A549 (cell line): ENCODE data around the gene CHST13. TPM values are rescaled to one million over a fixed set of nuclear protein-coding genes. Genes with fewer than 3 reads are reported as not detected.

Experiments used
- ATAC-seq, 2 experiments: fragments of 200-7000 bp in 1 of 2; fragments of >200 bp in 1 of 2; cut with Nextera tagmentation in 1 of 2; cut with Tn5 transposase in 1 of 2; 3 replicates each; pipeline versions ENCODE4 v1.8.0 to v1.9.1; 2018 to 2020; ENCODE audit warnings: mild to moderate bottlenecking in 1 of 2, moderate library complexity in 1 of 2
- CTCF ChIA-PET: fragments of 300-600 bp; sonication (Branson Sonifier 250); formaldehyde crosslinking; extraction: SDS; loops from one replicate; lab custom pipeline; 2021; ENCODE audit warnings: antibody characterized with exemption, inconsistent platforms; lab: Yijun Ruan, JAX
- POLR2A ChIA-PET: fragments of 350-600 bp; formaldehyde crosslinking; extraction: SDS; loops from one replicate; lab custom pipeline; 2021; ENCODE audit warnings: antibody characterized with exemption, inconsistent platforms; lab: Yijun Ruan, JAX
- DNase-seq, 2 experiments: peaks; one replicate each; pipeline versions ENCODE4 v3.0.0 to v3.0.0-alpha.2; 2011 to 2016; ENCODE audit warnings: low read depth in 1 of 2, low spot score in 1 of 2
- FAIRE-seq: peaks from 2 replicates; lab custom pipeline; 2011; peaks lifted over from hg19 to GRCh38; lab: Jason Lieb, UNC
- H3K27ac ChIP-seq, 2 experiments: fragments of >200 bp; sonication (Bioruptor Twin); formaldehyde crosslinking; 3 replicates each; pipeline ENCODE4 v1.5.1; 2016 to 2017
- H3K4me1 ChIP-seq: fragments of >200 bp; sonication (Bioruptor Twin); formaldehyde crosslinking; 3 replicates; pipeline ENCODE4 v1.6.1; 2016
- H3K4me2 ChIP-seq: fragments of >200 bp; sonication (Bioruptor Twin); formaldehyde crosslinking; 3 replicates; pipeline ENCODE4 v1.6.1; 2016
- H3K4me3 ChIP-seq: fragments of >200 bp; sonication (Bioruptor Twin); formaldehyde crosslinking; 3 replicates; pipeline ENCODE4 v1.5.1; 2016
- H3K9me3 ChIP-seq: fragments of >200 bp; sonication (Bioruptor Twin); formaldehyde crosslinking; 3 replicates; pipeline ENCODE4 v1.6.1; 2016
- BHLHE40 ChIP-seq: IDR thresholded peaks from 2 replicates; pipeline ENCODE4 v1.6.1; 2012; ENCODE audit warnings: low read depth, low read length, inconsistent platforms
- CBX2 ChIP-seq: fragments of 200-600 bp; sonication (generic); IDR thresholded peaks from 2 replicates; pipeline ENCODE4 v1.6.1; 2016; ENCODE audit warnings: low read depth, mild to moderate bottlenecking, borderline replicate concordance
- CBX8 ChIP-seq: fragments of 200-600 bp; sonication (generic); IDR thresholded peaks from 2 replicates; pipeline ENCODE4 v1.6.1; 2016
- EHF ChIP-seq: fragments of 250-450 bp; sonication (Bioruptor Pico); IDR thresholded peaks from 2 replicates; pipeline ENCODE4 v1.5.0; 2020; ENCODE audit warnings: mild to moderate bottlenecking
- ESRRA ChIP-seq: fragments of 150-350 bp; IDR thresholded peaks from 2 replicates; pipeline ENCODE4 v1.6.1; 2014; ENCODE audit warnings: mild to moderate bottlenecking, low read length, borderline replicate concordance
- FOSB ChIP-seq: fragments of 250-450 bp; sonication (Bioruptor Pico); IDR thresholded peaks from 2 replicates; pipeline ENCODE4 v1.5.0; 2020; ENCODE audit warnings: mild to moderate bottlenecking, moderate library complexity
- HEYL ChIP-seq: fragments of 250-450 bp; sonication (Bioruptor Pico); IDR thresholded peaks from 2 replicates; pipeline ENCODE4 v1.8.0; 2021; ENCODE audit warnings: mild to moderate bottlenecking, moderate library complexity
- JUN ChIP-seq, 2 experiments: fragments of >200 bp; sonication (Bioruptor Twin); formaldehyde crosslinking; IDR thresholded peaks; 2 replicates in 1 of 2; 3 replicates in 1 of 2; pipeline ENCODE4 v1.6.1; 2016 to 2017
- KDM5A ChIP-seq: fragments of 200-600 bp; sonication (generic); IDR thresholded peaks from 2 replicates; pipeline ENCODE4 v1.6.1; 2016; ENCODE audit warnings: antibody characterized with exemption, mild to moderate bottlenecking
- MAFK ChIP-seq: fragments of 450-650 bp; IDR thresholded peaks from 2 replicates; pipeline ENCODE4 v1.6.1; 2014; ENCODE audit not compliant: partially characterized antibody
- MAZ ChIP-seq: fragments of 150-350 bp; IDR thresholded peaks from 2 replicates; pipeline ENCODE4 v1.6.1; 2014; ENCODE audit warnings: antibody characterized with exemption, low read depth, low read length, borderline replicate concordance
- NFE2L2 ChIP-seq: fragments of 150-350 bp; conservative IDR thresholded peaks from 2 replicates; pipeline ENCODE4 v1.6.1; 2014; ENCODE audit warnings: low read length
- NPAS2 ChIP-seq: fragments of 250-450 bp; sonication (Bioruptor Pico); IDR thresholded peaks from 2 replicates; pipeline ENCODE4 v1.8.0; 2022; ENCODE audit warnings: mild to moderate bottlenecking, moderate library complexity, borderline replicate concordance
- PHF8 ChIP-seq: fragments of 200-600 bp; sonication (generic); IDR thresholded peaks from 2 replicates; pipeline ENCODE4 v1.6.1; 2016; ENCODE audit warnings: low read depth, mild to moderate bottlenecking, antibody characterized with exemption, moderate library complexity, borderline replicate concordance
- POLR2AphosphoS2 ChIP-seq: conservative IDR thresholded peaks from 2 replicates; pipeline ENCODE4 v1.6.1; 2012; ENCODE audit warnings: low read length, improper control_type of control experiment, inconsistent platforms
- RARB ChIP-seq: fragments of 250-450 bp; sonication (Bioruptor Pico); IDR thresholded peaks from 2 replicates; pipeline ENCODE4 v1.8.0; 2021; ENCODE audit warnings: mild to moderate bottlenecking, moderate library complexity
- SMC3 ChIP-seq: fragments of >200 bp; sonication (Bioruptor Twin); formaldehyde crosslinking; IDR thresholded peaks from 3 replicates; pipeline ENCODE4 v1.6.1; 2018; ENCODE audit warnings: inconsistent platforms
- SREBF2 ChIP-seq: fragments of 450-650 bp; IDR thresholded peaks from 2 replicates; pipeline ENCODE4 v1.6.1; 2014; ENCODE audit warnings: mild to moderate bottlenecking, moderate library complexity
- TP53 ChIP-seq: fragments of 250-450 bp; sonication (Bioruptor Pico); IDR thresholded peaks from 2 replicates; pipeline ENCODE4 v1.5.0; 2021; ENCODE audit warnings: mild to moderate bottlenecking, moderate library complexity
- ZC3H11A ChIP-seq: fragments of 450-650 bp; IDR thresholded peaks from 2 replicates; pipeline ENCODE4 v1.6.1; 2014; ENCODE audit warnings: antibody characterized with exemption, mild to moderate bottlenecking
- WGBS: methylation state at CpG from one replicate; pipeline ENCODE4 v1.1.6; 2017; ENCODE audit errors: missing lambda C conversion rate; 5-methylcytosine and 5-hydroxymethylcytosine counted together
- polyA plus RNA-seq, 4 experiments: library from polyadenylated mRNA; depleted of rRNA in 3 of 4; stranded (reverse); fragments of >200 nt; fragmentation: RNase III in 1 of 4; extraction: RNeasy Plus Mini Kit Qiagen cat#74134 plus additional on column Dnase treatment in 1 of 4; gene quantifications; 2 replicates in 3 of 4; 3 replicates in 1 of 4; pipeline ENCODE4 v1.2.3, GENCODE V29; 2011 to 2017
- TF ChIP-seq, protein P1 (sequence below): fragments of >200 bp; sonication (Bioruptor Twin); formaldehyde crosslinking; IDR thresholded peaks from 3 replicates; pipeline ENCODE4 v1.6.1; 2016
- TF ChIP-seq, protein P2 (sequence below): fragments of >200 bp; sonication (Bioruptor Twin); formaldehyde crosslinking; IDR thresholded peaks from 2 replicates; pipeline ENCODE4 v1.6.1; 2016
- TF ChIP-seq, protein P3 (sequence below): fragments of 250-450 bp; sonication (Bioruptor Pico); IDR thresholded peaks from 2 replicates; pipeline ENCODE4 v1.5.0; 2021; ENCODE audit warnings: mild to moderate bottlenecking, moderate library complexity, borderline replicate concordance
- TF ChIP-seq, protein P4 (sequence below): fragments of >200 bp; sonication (Bioruptor Twin); formaldehyde crosslinking; IDR thresholded peaks from 3 replicates; pipeline ENCODE4 v1.5.1; 2016

Gene CHST13
- polyA plus RNA-seq, 2 of the 4 experiments (the other 2 are of a cell fraction): 0.30 to 0.59 TPM

DNA sequence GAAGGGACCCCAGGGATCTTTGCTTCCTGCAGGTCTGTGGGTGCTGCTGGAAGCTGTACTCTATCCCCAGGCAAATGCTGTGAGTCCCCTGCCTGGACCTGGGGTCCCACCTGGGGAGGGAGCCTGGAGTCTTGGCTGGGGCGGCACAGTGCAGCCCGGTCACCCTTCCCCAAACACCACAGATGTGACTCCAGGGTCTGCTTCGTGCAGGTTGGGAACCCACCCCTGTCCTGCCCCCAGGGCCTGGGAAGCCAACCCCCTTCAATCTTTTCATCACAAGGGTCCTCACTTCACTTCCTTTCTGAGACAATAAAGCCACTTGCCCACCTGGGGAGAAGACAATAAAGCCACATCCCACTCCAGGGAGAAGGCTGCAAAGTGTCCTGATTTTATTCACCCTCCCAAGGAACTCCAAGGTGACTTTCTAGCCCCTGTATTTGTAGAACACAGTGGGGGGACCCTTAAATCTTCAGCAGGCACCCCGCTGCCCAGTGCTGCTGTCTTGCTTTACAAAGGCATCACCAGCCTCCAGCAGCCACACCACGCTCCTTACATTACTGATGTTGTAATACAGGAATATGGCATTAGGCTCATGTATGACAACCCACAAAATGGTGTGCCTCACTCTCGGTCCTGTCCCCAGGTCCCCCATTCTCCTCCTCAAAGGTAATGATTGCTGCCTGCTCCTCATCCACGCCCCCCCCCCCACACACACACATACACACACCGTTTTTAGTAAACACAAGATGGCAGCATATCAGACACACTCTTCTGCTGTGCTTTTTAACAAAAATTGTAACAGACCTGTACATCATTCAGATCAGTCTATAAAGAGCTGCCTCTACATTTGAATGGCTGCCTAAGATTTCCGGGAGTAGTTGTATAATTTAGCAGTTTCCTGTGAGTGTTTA, 24.9 kb downstream of the CHST13 start:
- POLR2A ChIA-PET: no interaction called here
- H3K4me3 ChIP-seq: no peak overlapping the region
- ATAC-seq (peak in 1 of 2 experiments; percentile 37; a peak in 2 of 6 replicates), FAIRE-seq (no peak), DNase-seq (no peak)
- no peak overlapping the region for H3K27ac ChIP-seq
- TF ChIP-seq MAFK: no peak
- TF ChIP-seq BHLHE40: no peak
- TF ChIP-seq RARB (CRISPR knock-in tag): no peak
- no peak for TF ChIP-seq FOSB (CRISPR knock-in tag)
- TF ChIP-seq HEYL: no peak
- TF ChIP-seq PHF8: no peak
- TF ChIP-seq SREBF2: no peak
- TF ChIP-seq, protein P1, sequence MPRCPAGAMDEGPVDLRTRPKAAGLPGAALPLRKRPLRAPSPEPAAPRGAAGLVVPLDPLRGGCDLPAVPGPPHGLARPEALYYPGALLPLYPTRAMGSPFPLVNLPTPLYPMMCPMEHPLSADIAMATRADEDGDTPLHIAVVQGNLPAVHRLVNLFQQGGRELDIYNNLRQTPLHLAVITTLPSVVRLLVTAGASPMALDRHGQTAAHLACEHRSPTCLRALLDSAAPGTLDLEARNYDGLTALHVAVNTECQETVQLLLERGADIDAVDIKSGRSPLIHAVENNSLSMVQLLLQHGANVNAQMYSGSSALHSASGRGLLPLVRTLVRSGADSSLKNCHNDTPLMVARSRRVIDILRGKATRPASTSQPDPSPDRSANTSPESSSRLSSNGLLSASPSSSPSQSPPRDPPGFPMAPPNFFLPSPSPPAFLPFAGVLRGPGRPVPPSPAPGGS: no peak
- no peak for TF ChIP-seq SMC3
- TF ChIP-seq, protein P2, sequence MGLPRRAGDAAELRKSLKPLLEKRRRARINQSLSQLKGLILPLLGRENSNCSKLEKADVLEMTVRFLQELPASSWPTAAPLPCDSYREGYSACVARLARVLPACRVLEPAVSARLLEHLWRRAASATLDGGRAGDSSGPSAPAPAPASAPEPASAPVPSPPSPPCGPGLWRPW: no peak
- no peak for TF ChIP-seq CBX2
- no peak for TF ChIP-seq CBX8
- no peak for TF ChIP-seq ZC3H11A
- no peak for TF ChIP-seq EHF (CRISPR knock-in tag)
- TF ChIP-seq MAZ: no peak
- WGBS: 43% methylated on average over 9 of the region's 9 CpGs
- H3K4me2 ChIP-seq: no peak overlapping the region
- no peaks in the 10 kb centered on the region for H3K4me1 ChIP-seq
- CTCF ChIA-PET: interaction anchor here (0.7 kb wide), 1 partner anchor 26 kb away, joined by 3 read pairs; no protein-coding TSS in a partner anchor
- H3K9me3 ChIP-seq: no peaks in the 10 kb centered on the region

DNA sequence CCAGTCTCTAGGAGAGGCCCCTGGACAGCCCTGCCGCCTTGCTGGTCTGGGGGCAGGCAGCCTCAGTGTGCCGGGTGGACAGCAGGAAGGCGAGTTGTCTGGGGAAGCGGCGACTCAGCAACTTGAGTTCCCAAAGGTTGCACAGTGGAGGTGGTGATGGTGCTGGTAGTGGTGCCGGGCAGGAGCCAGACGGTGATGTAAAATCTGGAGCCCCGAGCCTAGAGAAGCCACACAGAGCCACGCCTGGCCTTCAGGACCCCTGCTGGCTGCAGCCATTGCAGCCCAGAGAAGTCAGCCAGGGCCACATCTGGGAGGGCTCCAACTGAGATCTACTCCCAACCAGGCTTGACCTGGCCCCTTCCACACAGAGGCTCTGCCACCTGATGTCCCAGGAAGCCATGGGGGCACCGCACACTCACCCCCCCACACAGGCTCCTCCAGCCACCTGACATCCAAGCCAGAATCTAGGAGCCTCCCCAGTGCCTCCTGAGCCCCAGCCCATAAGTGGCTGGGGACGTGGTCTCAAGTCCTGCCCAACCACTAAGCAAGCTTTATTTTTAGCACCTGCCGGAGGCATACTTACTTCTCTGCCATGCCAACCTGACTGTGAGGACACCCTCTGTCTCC, 26.0 kb downstream of the CHST13 start:
- no peak for TF ChIP-seq POLR2AphosphoS2
- Histone ChIP-seq H3K4me1 (no peaks in the 10 kb centered on the region), H3K4me3 (no peak overlapping the region), H3K27ac (no peak overlapping the region), H3K9me3 (no peaks in the 10 kb centered on the region), H3K4me2 (no peak overlapping the region)
- no peak for FAIRE-seq
- no peak for ATAC-seq
- WGBS: 67% methylated on average over 10 of the region's 12 CpGs
- CTCF ChIA-PET: no interaction called here
- DNase-seq: no peak
- POLR2A ChIA-PET: no interaction called here

DNA sequence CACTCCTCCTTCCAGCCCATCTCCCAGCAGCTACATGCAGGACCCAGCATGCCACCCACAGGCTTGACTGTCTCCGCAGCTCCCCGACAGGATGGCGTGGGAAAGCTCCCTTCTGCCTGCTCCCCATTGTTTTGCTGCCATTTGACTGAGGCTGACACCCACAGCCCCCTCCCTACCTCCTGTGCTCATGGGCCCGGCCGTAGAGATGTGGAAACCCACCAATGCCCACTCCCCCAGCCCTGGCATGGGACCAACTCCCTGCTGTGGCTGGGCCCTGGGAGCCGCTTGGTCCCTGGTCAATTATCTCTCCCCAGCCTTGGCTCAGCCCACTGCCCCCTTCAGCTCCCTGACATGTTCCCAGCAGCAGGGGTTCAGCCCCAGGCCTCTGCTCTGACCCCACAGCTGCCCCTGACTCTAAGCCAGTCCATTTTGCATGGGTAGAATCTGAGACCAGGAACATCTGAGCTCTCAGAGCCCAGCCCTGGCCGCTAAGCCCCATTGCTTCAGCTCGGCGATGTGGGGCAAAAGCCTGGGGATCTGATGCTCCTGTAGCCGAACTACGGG, 26.6 kb downstream of the CHST13 start:
- no peak for ATAC-seq
- no peaks in the 10 kb centered on the region for H3K4me1 ChIP-seq
- ChIA-PET POLR2A (no interaction called here), CTCF (interaction anchor here (0.6 kb wide), 1 partner anchor 408 kb away, joined by 3 read pairs; no protein-coding TSS in a partner anchor)
- no peak for DNase-seq
- 72% methylated on average over 4 of the region's 11 CpGs for WGBS
- H3K9me3 ChIP-seq: no peaks in the 10 kb centered on the region
- H3K4me2 ChIP-seq: no peak overlapping the region
- H3K27ac ChIP-seq: no peak overlapping the region
- no peak for FAIRE-seq
- H3K4me3 ChIP-seq: no peak overlapping the region
- TF ChIP-seq, protein P3, sequence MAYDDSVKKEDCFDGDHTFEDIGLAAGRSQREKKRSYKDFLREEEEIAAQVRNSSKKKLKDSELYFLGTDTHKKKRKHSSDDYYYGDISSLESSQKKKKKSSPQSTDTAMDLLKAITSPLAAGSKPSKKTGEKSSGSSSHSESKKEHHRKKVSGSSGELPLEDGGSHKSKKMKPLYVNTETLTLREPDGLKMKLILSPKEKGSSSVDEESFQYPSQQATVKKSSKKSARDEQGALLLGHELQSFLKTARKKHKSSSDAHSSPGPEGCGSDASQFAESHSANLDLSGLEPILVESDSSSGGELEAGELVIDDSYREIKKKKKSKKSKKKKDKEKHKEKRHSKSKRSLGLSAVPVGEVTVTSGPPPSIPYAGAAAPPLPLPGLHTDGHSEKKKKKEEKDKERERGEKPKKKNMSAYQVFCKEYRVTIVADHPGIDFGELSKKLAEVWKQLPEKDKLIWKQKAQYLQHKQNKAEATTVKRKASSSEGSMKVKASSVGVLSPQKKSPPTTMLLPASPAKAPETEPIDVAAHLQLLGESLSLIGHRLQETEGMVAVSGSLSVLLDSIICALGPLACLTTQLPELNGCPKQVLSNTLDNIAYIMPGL: no peak
- no peak for TF ChIP-seq MAFK
- TF ChIP-seq TP53: no peak
- TF ChIP-seq NPAS2 (CRISPR knock-in tag): no peak
- TF ChIP-seq, protein P4, sequence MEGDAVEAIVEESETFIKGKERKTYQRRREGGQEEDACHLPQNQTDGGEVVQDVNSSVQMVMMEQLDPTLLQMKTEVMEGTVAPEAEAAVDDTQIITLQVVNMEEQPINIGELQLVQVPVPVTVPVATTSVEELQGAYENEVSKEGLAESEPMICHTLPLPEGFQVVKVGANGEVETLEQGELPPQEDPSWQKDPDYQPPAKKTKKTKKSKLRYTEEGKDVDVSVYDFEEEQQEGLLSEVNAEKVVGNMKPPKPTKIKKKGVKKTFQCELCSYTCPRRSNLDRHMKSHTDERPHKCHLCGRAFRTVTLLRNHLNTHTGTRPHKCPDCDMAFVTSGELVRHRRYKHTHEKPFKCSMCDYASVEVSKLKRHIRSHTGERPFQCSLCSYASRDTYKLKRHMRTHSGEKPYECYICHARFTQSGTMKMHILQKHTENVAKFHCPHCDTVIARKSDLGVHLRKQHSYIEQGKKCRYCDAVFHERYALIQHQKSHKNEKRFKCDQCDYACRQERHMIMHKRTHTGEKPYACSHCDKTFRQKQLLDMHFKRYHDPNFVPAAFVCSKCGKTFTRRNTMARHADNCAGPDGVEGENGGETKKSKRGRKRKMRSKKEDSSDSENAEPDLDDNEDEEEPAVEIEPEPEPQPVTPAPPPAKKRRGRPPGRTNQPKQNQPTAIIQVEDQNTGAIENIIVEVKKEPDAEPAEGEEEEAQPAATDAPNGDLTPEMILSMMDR: no peak
- no peak for TF ChIP-seq EHF (CRISPR knock-in tag)
- TF ChIP-seq JUN (IDR thresholded peaks at IDR 0.05): no peak
- TF ChIP-seq ESRRA: no peak
- no peak for TF ChIP-seq NFE2L2
- TF ChIP-seq KDM5A: no peak
- TF ChIP-seq PHF8: no peak
